Measurements from ENCODE around the gene FAM47C. TPM values are rescaled to one million over a fixed set of nuclear protein-coding genes. Genes with fewer than 3 reads are reported as not detected.
"Not testable (repeated sequence)": the region's sequence is repeated elsewhere in the genome, so short reads cannot be mapped to it uniquely, and the experiment has no call there.

Gene FAM47C
- not detected for total RNA-seq
- long read RNA-seq: 0 reads

DNA sequence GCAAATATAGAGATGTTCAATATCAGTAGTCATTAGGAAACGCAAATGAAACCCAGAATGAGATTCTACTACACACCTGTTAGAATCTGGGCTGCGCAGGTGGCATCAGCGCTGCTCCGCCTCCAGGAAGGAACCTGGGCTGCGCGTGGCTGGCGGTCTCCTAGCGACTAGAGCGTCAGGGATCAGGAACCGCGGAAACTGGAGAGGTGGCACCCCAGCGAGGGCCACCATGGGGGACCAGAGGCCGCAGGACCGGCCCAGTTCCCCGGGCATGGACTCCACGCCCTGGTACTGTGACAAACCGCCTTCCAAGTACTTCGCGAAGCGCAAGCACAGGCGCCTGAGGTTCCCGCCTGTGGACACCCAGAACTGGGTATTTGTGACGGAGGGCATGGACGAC lies at the start of gene FAM47C:
Gene FAM47C, plus strand, starts transcription at position 185 of the 400 bp plus-strand sequence. Its CDS starts 45 bp downstream, at position 230.
- H3K9me3 ChIP-seq; DNase-seq; intact Hi-C loops (cut with DNase I); H3K4me1 ChIP-seq; ATAC-seq; H3K27ac ChIP-seq; H3K4me3 ChIP-seq; H3K27me3 ChIP-seq; H3K36me3 ChIP-seq: not testable (repeated sequence)

DNA sequence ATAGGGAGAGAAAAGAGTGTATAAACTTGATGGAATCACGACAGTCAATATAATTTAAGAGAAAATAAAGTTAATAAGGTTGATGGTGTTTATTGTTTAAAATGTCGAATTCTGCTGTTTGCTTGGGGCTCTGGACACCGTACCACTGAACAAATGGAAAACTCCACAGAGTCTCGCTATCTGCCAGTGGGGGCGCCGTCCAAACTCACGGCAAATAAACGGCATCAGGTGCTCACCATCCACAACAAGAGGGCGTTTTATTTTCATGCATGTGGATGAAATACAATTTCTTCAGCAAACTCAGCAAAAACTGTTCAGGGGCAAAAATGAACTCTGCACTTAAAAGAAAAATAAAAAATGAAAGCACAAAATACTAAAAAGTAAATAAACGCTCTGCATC lies 46.6 kb upstream of the FAM47C start:
- no peaks in the 10 kb centered on the region for H3K27me3 ChIP-seq
- intact Hi-C loops (cut with DNase I): no loop called here
- no peaks in the 10 kb centered on the region for H3K9me3 ChIP-seq
- no peaks in the 10 kb centered on the region for H3K4me1 ChIP-seq
- TF ChIP-seq, protein P1, sequence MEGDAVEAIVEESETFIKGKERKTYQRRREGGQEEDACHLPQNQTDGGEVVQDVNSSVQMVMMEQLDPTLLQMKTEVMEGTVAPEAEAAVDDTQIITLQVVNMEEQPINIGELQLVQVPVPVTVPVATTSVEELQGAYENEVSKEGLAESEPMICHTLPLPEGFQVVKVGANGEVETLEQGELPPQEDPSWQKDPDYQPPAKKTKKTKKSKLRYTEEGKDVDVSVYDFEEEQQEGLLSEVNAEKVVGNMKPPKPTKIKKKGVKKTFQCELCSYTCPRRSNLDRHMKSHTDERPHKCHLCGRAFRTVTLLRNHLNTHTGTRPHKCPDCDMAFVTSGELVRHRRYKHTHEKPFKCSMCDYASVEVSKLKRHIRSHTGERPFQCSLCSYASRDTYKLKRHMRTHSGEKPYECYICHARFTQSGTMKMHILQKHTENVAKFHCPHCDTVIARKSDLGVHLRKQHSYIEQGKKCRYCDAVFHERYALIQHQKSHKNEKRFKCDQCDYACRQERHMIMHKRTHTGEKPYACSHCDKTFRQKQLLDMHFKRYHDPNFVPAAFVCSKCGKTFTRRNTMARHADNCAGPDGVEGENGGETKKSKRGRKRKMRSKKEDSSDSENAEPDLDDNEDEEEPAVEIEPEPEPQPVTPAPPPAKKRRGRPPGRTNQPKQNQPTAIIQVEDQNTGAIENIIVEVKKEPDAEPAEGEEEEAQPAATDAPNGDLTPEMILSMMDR (IDR thresholded peaks at IDR 0.05): no peak
- no peaks in the 10 kb centered on the region for H3K36me3 ChIP-seq
- no peak overlapping the region for H3K27ac ChIP-seq
- no peak for DNase-seq
- no peak for ATAC-seq
- no peak overlapping the region for H3K4me3 ChIP-seq

DNA sequence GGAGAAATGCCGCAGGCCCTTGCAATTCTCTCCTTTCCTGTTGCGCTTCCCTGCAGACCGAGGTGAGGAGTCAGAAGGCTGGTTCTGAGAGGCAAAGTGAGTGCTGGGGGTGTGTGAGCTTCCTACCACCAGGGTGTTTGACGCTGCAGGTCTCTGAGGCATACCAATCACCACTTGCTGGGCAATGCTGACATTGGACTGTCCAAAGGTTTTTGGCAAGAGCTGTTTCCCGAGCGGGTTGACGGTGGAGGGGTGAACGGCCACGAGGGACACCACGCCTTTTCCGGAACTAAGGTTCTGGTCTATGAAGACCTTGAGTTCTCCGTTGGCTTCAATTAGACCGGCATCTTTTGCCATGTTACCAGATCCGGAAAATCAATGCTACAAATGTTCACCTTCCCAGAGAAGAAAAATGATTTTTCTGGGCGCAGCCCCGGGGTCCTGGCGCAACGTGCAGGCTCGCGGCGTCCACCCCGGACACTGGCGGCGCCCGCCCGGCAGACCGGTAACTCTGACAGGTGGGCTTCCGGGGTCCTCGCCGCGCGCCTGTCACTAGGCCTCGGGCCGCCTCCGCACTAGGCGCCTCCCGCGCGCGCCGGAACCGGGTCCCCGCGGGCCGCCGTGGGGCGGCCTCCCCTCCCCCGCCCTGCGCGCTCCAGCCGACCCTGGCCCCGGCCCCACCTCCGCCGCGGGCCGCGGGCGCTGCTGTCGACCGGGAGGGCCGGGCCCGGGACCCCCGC lies 44.9 kb upstream of the FAM47C start:
- TF ChIP-seq, protein P1 (IDR thresholded peaks at IDR 0.05): no peak
- intact Hi-C loops (cut with DNase I): no loop called here
- ATAC-seq: no peak

DNA sequence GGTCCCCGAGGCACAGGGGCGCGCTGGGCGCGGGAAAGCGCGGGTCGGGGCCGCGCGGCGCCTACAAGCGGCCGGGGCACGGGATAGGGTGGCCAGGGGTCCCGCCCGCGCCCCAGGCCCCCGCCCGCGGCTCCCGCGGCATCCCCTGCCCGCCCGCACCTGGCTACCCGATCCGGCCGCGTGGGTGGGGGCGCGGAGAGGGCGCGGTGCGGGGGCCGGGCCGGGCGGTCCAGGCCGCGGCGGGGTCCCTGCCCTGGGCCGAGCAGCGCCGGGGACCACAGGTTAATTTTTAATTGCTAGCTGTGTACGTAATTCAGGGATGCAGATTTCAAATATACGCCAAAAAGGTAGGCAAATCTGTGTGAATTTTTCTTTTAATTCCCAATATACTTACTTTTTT lies 44.3 kb upstream of the FAM47C start:
- intact Hi-C loops (cut with DNase I): no loop called here
- ATAC-seq (no peak), DNase-seq (no peak)
- no peaks in the 10 kb centered on the region for H3K9me3 ChIP-seq
- H3K4me1 ChIP-seq: no peaks in the 10 kb centered on the region
- no peaks in the 10 kb centered on the region for H3K36me3 ChIP-seq
- TF ChIP-seq, protein P1 (IDR thresholded peaks at IDR 0.05): no peak
- H3K4me3 ChIP-seq: no peak overlapping the region
- no peaks in the 10 kb centered on the region for H3K27me3 ChIP-seq
- H3K27ac ChIP-seq: no peak overlapping the region

More for the DNA sequence above, 44.9 kb upstream of the FAM47C start:
- no peaks in the 10 kb centered on the region for H3K4me1 ChIP-seq
- H3K27me3 ChIP-seq: no peaks in the 10 kb centered on the region
- DNase-seq: no peak
- no peak overlapping the region for H3K4me3 ChIP-seq
- H3K9me3 ChIP-seq: no peaks in the 10 kb centered on the region
- no peak overlapping the region for H3K27ac ChIP-seq
- H3K36me3 ChIP-seq: no peaks in the 10 kb centered on the region

DNA sequence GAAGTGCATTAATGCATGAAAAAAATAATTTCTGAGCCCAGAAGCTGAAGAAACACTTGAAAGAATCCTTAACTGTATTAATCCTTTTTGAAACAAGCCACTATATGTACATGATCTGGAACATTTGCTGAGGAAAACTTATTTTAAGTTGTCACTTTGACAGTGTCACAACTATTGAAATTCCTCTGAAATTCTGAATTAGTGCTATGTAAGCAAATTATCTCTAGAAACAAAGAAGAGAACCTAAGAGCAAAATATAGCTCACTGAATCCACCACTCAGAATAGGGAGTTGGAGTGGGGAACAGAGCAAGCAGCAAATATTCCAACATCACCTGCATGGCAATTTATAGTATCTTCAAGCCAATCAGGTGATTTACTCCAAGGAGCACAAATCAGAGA lies 34.6 kb upstream of the FAM47C start:
- no peak for ATAC-seq
- Histone ChIP-seq H3K27ac (no peak overlapping the region), H3K4me3 (no peak overlapping the region), H3K9me3 (no peaks in the 10 kb centered on the region), H3K36me3 (no peaks in the 10 kb centered on the region), H3K27me3 (no peaks in the 10 kb centered on the region), H3K4me1 (no peaks in the 10 kb centered on the region)
- intact Hi-C loops (cut with DNase I): no loop called here
- TF ChIP-seq, protein P1 (IDR thresholded peaks at IDR 0.05): no peak
- no peak for DNase-seq

DNA sequence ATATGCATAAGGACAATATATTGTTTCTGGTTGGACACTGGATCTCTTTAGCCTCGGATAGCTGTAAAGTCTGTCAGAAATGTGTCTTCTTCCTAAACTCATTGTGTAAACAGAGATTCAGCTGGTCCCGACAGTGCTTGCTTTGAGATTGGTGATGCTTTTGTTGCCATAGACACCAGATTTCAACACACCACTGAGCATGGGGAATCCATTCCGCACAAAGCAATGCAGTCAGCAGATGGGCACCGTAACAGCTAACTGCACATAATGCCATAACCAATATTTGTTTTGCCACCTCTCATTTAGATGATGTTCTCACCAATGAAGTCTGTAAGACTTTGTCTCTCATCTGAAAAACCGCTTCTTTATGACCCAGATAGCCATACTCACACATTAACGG lies 33.3 kb upstream of the FAM47C start:
- no peak overlapping the region for H3K27ac ChIP-seq
- no peaks in the 10 kb centered on the region for H3K27me3 ChIP-seq
- ATAC-seq (no peak), DNase-seq (no peak)
- no peaks in the 10 kb centered on the region for H3K4me1 ChIP-seq
- intact Hi-C loops (cut with DNase I): no loop called here
- TF ChIP-seq, protein P1 (IDR thresholded peaks at IDR 0.05): no peak
- H3K36me3 ChIP-seq: no peaks in the 10 kb centered on the region
- H3K4me3 ChIP-seq: no peak overlapping the region
- no peaks in the 10 kb centered on the region for H3K9me3 ChIP-seq
